Ramos (cell line): ENCODE results near the gene POU2F1.

Source experiments
- in situ Hi-C: fragments of 300-500 bp; cut with MboI; formaldehyde crosslinking; loops from one replicate; pipeline ENCODE4 v1.14.3; 2022; ENCODE audit warnings: low sequenced_read_pairs; ENCODE audit not compliant: unreplicated experiment

POU2F1 gene

GRCh38 chr1:167344615-167345385 lies 124.1 kb downstream of the POU2F1 start:
- in situ Hi-C loops = no loop called here

- in situ Hi-C loops = no loop called here
Observed at GRCh38 chr1:167345386-167345733, 124.7 kb downstream of the POU2F1 start.

GRCh38 chr1:167357305-167357704 lies 136.6 kb downstream of the POU2F1 start:
- in situ Hi-C loops = no loop called here

GRCh38 chr1:167359295-167359694 lies 138.6 kb downstream of the POU2F1 start:
- in situ Hi-C loops = no loop called here

GRCh38 chr1:167360120-167360519 lies 139.4 kb downstream of the POU2F1 start:
- in situ Hi-C loops = no loop called here

GRCh38 chr1:167362638-167363037 lies 142.0 kb downstream of the POU2F1 start:
- in situ Hi-C loops = no loop called here

GRCh38 chr1:167364826-167365225 lies 144.1 kb downstream of the POU2F1 start:
- in situ Hi-C loops = no loop called here

- in situ Hi-C loops = no loop called here
Observed at GRCh38 chr1:167365360-167365759, 144.7 kb downstream of the POU2F1 start.

GRCh38 chr1:167367705-167368104 lies 147.0 kb downstream of the POU2F1 start:
- in situ Hi-C loops = no loop called here

GRCh38 chr1:167369175-167369574 lies 148.5 kb downstream of the POU2F1 start:
- in situ Hi-C loops = no loop called here

- in situ Hi-C loops = no loop called here
Observed at GRCh38 chr1:167369933-167370332, 149.2 kb downstream of the POU2F1 start.

GRCh38 chr1:167371030-167371429 lies 150.3 kb downstream of the POU2F1 start:
- in situ Hi-C loops = no loop called here

GRCh38 chr1:167373398-167373797 lies 152.7 kb downstream of the POU2F1 start:
- in situ Hi-C loops = no loop called here

- in situ Hi-C loops = no loop called here
Observed at GRCh38 chr1:167373986-167374385, 153.3 kb downstream of the POU2F1 start.

GRCh38 chr1:167375949-167376348 lies 155.3 kb downstream of the POU2F1 start:
- in situ Hi-C loops = no loop called here

GRCh38 chr1:167387251-167387910 lies 166.7 kb downstream of the POU2F1 start:
- in situ Hi-C loops = no loop called here

GRCh38 chr1:167388976-167389375 lies 168.3 kb downstream of the POU2F1 start:
- in situ Hi-C loops = no loop called here

- in situ Hi-C loops = no loop called here
Observed at GRCh38 chr1:167392200-167392696, 171.6 kb downstream of the POU2F1 start.

- in situ Hi-C loops = loop anchor here (5.0 kb wide), 1 partner anchor 42 kb away; no protein-coding TSS in a partner anchor
Observed at GRCh38 chr1:167400359-167400953, 179.8 kb downstream of the POU2F1 start.

GRCh38 chr1:167401260-167401873 lies 180.7 kb downstream of the POU2F1 start:
- in situ Hi-C loops = loop anchor here (5.0 kb wide), 1 partner anchor 41 kb away; no protein-coding TSS in a partner anchor
